Sigmoid colon (tissue), 4 donors: ENCODE data around the gene ZNF541.

Source experiments
- CTCF ChIP-seq, 4 experiments: fragments of 450-650 bp in 3 of 4; fragments of 200-600 bp in 1 of 4; IDR thresholded peaks; one replicate each; pipeline ENCODE4 v1.5.1; 2016 to 2019; ENCODE audit warnings: antibody characterized with exemption in 4 of 4, mild to moderate bottlenecking in 3 of 4, moderate library complexity in 2 of 4
- EP300 ChIP-seq, 4 donors: sonication (generic); formaldehyde crosslinking; IDR thresholded peaks; one replicate each; pipeline ENCODE4 v1.6.1; 2017; ENCODE audit warnings: antibody characterized with exemption in 4 of 4
- POLR2A ChIP-seq, 2 donors: fragments of 450-650 bp; IDR thresholded peaks; one replicate each; pipeline ENCODE4 v1.6.1; 2016; ENCODE audit warnings: antibody characterized with exemption in 2 of 2, mild to moderate bottlenecking in 2 of 2, moderate library complexity in 2 of 2
- POLR2AphosphoS5 ChIP-seq, 4 donors: sonication (generic); formaldehyde crosslinking; IDR thresholded peaks; one replicate each; pipeline ENCODE4 v1.6.1; 2017; ENCODE audit warnings: antibody characterized with exemption in 4 of 4

GRCh38 chr19:47540748-47541147 is 32.2 kb downstream of the ZNF541 start:
- TF ChIP-seq CTCF (IDR thresholded peaks at IDR 0.05) (peak in 3 of 4 experiments; percentile 9 to 29 (median 25)), EP300 (IDR thresholded peaks at IDR 0.05) (no peak), POLR2AphosphoS5 (IDR thresholded peaks at IDR 0.05) (no peak), POLR2A (IDR thresholded peaks at IDR 0.05) (no peak)
